ENCODE data around the gene LETM1. TPM values are rescaled to one million over a fixed set of nuclear protein-coding genes. Genes with fewer than 3 reads are reported as not detected.

Gene LETM1
- total and polyA plus RNA-seq, 2 of the 13 experiments (the other 11 are each of a cell fraction or from before 2014, with no cell fraction given) = 9.7 to 41.6 TPM

DNA sequence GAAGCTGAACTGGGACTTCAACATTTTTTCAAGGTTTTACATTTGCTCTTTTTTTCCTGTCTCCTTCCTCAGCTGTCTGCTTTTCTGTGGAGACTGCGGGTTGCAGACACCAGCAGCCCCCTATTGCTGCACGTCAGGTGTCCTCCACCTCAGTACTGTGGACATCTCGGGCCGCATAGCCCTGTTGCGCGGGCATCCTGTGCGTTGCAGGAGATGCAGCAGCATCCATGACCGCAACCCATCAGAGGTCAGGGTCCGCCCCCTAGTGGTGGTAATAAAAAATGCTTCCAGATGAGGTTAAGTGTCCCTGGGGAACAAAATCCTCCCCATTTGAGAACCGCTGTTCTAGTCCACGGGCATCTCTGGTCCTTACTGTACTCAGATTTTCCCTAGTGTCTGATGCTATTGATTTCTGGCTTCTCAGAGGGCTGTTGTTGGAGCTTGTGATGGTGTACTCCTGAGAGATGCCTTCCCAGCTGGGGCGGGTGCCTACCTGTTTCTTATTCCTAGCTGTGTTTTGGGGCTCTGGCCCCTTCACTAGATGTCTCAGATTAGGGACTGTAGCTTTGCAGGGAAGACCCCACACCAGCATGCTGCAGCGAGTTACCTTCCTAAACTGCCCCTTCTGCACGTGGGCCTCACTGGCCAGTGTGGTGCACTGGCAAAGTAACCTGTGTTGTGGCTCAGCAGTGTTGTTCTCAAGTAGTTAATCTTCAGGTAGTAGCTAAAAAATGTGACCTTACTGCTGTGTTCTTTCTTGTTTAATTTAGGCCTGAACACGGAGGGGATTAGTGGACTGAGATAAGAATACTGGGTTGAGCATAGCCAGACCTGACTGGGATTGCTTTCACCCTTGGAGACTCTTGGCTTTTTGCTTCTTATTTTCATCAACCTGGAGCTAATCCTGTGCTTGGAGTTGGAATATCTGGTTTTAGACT lies 43.5 kb upstream of the LETM1 start (continued):
- TF ChIP-seq HMGA1 (CRISPR knock-in tag; conservative IDR thresholded peaks at IDR 0.05) (no peak), ZNF292 (CRISPR knock-in tag; IDR thresholded peaks at IDR 0.05; ENCODE audit: borderline replicate concordance, low read depth) (0 out of 2 replicates have a peak, but pooled peaks have one; percentile 20), GATAD1 (CRISPR knock-in tag; IDR thresholded peaks at IDR 0.05) (0 out of 2 replicates have a peak, but pooled peaks have one; percentile 13), SMC3 (IDR thresholded peaks at IDR 0.05; ENCODE audit: low read length) (peak; percentile 82), ZBTB38 (CRISPR knock-in tag; IDR thresholded peaks at IDR 0.05) (peak; percentile 65; the same call in 1 of the 2 replicates), ZNF234 (CRISPR knock-in tag; conservative IDR thresholded peaks at IDR 0.05) (no peak), ZNF331 (CRISPR knock-in tag; IDR thresholded peaks at IDR 0.05) (peak; percentile 36; the same call in 1 of the 2 replicates), RAD21 (CRISPR knock-in tag; IDR thresholded peaks at IDR 0.05) (peak; percentile 92), NR2F6 (IDR thresholded peaks at IDR 0.05) (peak; percentile 62), NR2F6 (CRISPR knock-in tag; IDR thresholded peaks at IDR 0.05) (peak; percentile 62), RXRA (CRISPR knock-in tag; IDR thresholded peaks at IDR 0.05) (0 out of 2 replicates have a peak, but pooled peaks have one; percentile 30), ZNF768 (CRISPR knock-in tag; IDR thresholded peaks at IDR 0.05) (peak; percentile 37; the same call in 1 of the 2 replicates), TAF15 (IDR thresholded peaks at IDR 0.05; ENCODE audit: low read depth, low read length, poor library complexity, severe bottlenecking) (no peak), ZNF510 (CRISPR knock-in tag; IDR thresholded peaks at IDR 0.05; ENCODE audit: low read depth) (0 out of 2 replicates have a peak, but pooled peaks have one; percentile 42), XRCC5 (optimal IDR thresholded peaks at IDR 0.05; ENCODE audit: low read length) (peak; percentile 61), ZNF34 (CRISPR knock-in tag; IDR thresholded peaks at IDR 0.05; ENCODE audit: borderline replicate concordance) (0 out of 2 replicates have a peak, but pooled peaks have one; percentile 42), MYNN (CRISPR knock-in tag; IDR thresholded peaks at IDR 0.05; ENCODE audit: low read depth) (no peak), SIX4 (CRISPR knock-in tag; IDR thresholded peaks at IDR 0.05) (no peak)
- TF ChIP-seq, protein P1, sequence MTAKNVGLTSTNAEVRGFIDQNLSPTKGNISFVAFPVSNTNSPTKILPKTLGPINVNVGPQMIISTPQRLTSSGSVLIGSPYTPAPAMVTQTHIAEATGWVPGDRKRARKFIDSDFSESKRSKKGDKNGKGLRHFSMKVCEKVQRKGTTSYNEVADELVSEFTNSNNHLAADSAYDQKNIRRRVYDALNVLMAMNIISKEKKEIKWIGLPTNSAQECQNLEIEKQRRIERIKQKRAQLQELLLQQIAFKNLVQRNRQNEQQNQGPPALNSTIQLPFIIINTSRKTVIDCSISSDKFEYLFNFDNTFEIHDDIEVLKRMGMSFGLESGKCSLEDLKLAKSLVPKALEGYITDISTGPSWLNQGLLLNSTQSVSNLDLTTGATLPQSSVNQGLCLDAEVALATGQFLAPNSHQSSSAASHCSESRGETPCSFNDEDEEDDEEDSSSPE (CRISPR knock-in tag; IDR thresholded peaks at IDR 0.05) = 0 out of 2 replicates have a peak, but pooled peaks have one; percentile 20
- TF ChIP-seq, protein P2, sequence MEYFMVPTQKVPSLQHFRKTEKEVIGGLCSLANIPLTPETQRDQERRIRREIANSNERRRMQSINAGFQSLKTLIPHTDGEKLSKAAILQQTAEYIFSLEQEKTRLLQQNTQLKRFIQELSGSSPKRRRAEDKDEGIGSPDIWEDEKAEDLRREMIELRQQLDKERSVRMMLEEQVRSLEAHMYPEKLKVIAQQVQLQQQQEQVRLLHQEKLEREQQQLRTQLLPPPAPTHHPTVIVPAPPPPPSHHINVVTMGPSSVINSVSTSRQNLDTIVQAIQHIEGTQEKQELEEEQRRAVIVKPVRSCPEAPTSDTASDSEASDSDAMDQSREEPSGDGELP (IDR thresholded peaks at IDR 0.05; ENCODE audit: borderline replicate concordance, low read depth) = 0 out of 2 replicates have a peak, but pooled peaks have one; percentile 35
- TF ChIP-seq, protein P3, sequence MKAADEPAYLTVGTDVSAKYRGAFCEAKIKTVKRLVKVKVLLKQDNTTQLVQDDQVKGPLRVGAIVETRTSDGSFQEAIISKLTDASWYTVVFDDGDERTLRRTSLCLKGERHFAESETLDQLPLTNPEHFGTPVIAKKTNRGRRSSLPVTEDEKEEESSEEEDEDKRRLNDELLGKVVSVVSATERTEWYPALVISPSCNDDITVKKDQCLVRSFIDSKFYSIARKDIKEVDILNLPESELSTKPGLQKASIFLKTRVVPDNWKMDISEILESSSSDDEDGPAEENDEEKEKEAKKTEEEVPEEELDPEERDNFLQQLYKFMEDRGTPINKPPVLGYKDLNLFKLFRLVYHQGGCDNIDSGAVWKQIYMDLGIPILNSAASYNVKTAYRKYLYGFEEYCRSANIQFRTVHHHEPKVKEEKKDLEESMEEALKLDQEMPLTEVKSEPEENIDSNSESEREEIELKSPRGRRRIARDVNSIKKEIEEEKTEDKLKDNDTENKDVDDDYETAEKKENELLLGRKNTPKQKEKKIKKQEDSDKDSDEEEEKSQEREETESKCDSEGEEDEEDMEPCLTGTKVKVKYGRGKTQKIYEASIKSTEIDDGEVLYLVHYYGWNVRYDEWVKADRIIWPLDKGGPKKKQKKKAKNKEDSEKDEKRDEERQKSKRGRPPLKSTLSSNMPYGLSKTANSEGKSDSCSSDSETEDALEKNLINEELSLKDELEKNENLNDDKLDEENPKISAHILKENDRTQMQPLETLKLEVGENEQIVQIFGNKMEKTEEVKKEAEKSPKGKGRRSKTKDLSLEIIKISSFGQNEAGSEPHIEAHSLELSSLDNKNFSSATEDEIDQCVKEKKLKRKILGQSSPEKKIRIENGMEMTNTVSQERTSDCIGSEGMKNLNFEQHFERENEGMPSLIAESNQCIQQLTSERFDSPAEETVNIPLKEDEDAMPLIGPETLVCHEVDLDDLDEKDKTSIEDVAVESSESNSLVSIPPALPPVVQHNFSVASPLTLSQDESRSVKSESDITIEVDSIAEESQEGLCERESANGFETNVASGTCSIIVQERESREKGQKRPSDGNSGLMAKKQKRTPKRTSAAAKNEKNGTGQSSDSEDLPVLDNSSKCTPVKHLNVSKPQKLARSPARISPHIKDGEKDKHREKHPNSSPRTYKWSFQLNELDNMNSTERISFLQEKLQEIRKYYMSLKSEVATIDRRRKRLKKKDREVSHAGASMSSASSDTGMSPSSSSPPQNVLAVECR (CRISPR knock-in tag; IDR thresholded peaks at IDR 0.05; ENCODE audit: borderline replicate concordance) = peak; percentile 30; the same call in 1 of the 2 replicates
- TF ChIP-seq, protein P4, sequence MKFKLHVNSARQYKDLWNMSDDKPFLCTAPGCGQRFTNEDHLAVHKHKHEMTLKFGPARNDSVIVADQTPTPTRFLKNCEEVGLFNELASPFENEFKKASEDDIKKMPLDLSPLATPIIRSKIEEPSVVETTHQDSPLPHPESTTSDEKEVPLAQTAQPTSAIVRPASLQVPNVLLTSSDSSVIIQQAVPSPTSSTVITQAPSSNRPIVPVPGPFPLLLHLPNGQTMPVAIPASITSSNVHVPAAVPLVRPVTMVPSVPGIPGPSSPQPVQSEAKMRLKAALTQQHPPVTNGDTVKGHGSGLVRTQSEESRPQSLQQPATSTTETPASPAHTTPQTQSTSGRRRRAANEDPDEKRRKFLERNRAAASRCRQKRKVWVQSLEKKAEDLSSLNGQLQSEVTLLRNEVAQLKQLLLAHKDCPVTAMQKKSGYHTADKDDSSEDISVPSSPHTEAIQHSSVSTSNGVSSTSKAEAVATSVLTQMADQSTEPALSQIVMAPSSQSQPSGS (CRISPR knock-in tag; IDR thresholded peaks at IDR 0.05) = peak; percentile 38; the same call in 1 of the 2 replicates
